ENCODE measurements around the gene TMEM178B.

The TMEM178B gene

GRCh38 chr7:141142058-141142457 is 68.2 kb downstream of the TMEM178B start:
- Histone ChIP-seq H2AFZ (ENCODE audit: low read depth) (no peak overlapping the region), H4K20me1 (ENCODE audit: insufficient read depth) (no peaks in the 10 kb centered on the region), H3K4me1 (ENCODE audit: low read depth, poor library complexity, severe bottlenecking) (no peaks in the 10 kb centered on the region), H3K79me2 (ENCODE audit: insufficient read depth, low read depth) (no peaks in the 10 kb centered on the region), H3K4me2 (no peak overlapping the region), H3K27me3 (ENCODE audit: insufficient read depth, low read depth) (no peaks in the 10 kb centered on the region), H3K4me3 (IDR thresholded peaks at IDR 0.05; ENCODE audit: insufficient read depth, low read depth, low read length) (no peak overlapping the region), H3K27ac (no peak overlapping the region), H3K9ac (no peak overlapping the region), H3K36me3 (ENCODE audit: insufficient read depth) (no peaks in the 10 kb centered on the region)
- no peak for TF ChIP-seq CTCF (conservative IDR thresholded peaks at IDR 0.05; ENCODE audit: low read depth, low read length)

DNA sequence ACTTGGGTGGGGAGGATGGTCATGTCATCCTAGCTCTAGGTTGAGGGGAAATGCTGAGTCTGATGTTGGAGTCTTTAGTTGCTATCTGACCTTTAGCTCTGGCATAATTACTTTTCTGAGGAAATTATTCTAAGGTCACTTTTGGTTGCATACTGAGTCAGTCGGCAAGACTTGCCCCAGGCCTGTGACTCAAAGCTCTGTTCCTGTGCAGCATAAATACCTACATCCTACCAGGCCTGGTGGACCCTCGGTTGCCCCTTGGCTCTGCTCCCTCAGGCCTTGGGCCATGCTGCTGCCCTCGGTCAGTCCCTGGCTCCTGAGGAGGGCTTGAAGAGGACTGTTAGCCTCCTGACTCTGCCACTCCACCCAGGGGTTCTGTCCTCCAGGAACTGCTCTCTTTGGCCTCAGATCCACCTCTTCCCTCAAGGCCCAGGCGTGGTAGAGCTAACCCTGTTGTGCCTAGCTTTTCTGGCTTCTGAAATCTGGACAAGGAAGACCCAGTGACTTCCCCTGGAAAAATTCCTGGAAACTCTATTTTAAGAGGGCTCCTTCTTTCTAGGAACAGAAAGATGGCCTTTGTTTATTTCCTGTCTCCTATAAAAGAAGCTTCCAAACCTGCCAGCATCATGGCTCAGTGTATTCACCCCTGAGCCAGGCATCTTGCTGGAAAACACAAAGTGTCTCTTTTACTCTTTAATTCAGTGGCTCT is 71.2 kb downstream of the TMEM178B start:
- Histone ChIP-seq H3K4me3 (IDR thresholded peaks at IDR 0.05; ENCODE audit: insufficient read depth, low read depth, low read length) (no peak overlapping the region), H3K4me1 (ENCODE audit: low read depth, poor library complexity, severe bottlenecking) (no peaks in the 10 kb centered on the region), H3K27me3 (ENCODE audit: insufficient read depth, low read depth) (no peaks in the 10 kb centered on the region), H3K9ac (no peak overlapping the region), H3K27ac (no peak overlapping the region), H3K36me3 (ENCODE audit: insufficient read depth) (no peaks in the 10 kb centered on the region), H2AFZ (ENCODE audit: low read depth) (no peak overlapping the region), H3K79me2 (ENCODE audit: insufficient read depth, low read depth) (no peaks in the 10 kb centered on the region), H3K4me2 (no peak overlapping the region), H4K20me1 (ENCODE audit: insufficient read depth) (no peaks in the 10 kb centered on the region)
- TF ChIP-seq CTCF (conservative IDR thresholded peaks at IDR 0.05; ENCODE audit: low read depth, low read length) = no peak

GRCh38 chr7:141145630-141145982 is 71.7 kb downstream of the TMEM178B start:
- Histone ChIP-seq H3K9ac (no peak overlapping the region), H3K79me2 (ENCODE audit: insufficient read depth, low read depth) (no peaks in the 10 kb centered on the region), H3K4me3 (IDR thresholded peaks at IDR 0.05; ENCODE audit: insufficient read depth, low read depth, low read length) (no peak overlapping the region), H3K36me3 (ENCODE audit: insufficient read depth) (no peaks in the 10 kb centered on the region), H3K4me1 (ENCODE audit: low read depth, poor library complexity, severe bottlenecking) (no peaks in the 10 kb centered on the region), H3K4me2 (no peak overlapping the region), H3K27me3 (ENCODE audit: insufficient read depth, low read depth) (no peaks in the 10 kb centered on the region), H2AFZ (ENCODE audit: low read depth) (no peak overlapping the region), H3K27ac (no peak overlapping the region), H4K20me1 (ENCODE audit: insufficient read depth) (no peaks in the 10 kb centered on the region)
- no peak for TF ChIP-seq CTCF (conservative IDR thresholded peaks at IDR 0.05; ENCODE audit: low read depth, low read length)

DNA sequence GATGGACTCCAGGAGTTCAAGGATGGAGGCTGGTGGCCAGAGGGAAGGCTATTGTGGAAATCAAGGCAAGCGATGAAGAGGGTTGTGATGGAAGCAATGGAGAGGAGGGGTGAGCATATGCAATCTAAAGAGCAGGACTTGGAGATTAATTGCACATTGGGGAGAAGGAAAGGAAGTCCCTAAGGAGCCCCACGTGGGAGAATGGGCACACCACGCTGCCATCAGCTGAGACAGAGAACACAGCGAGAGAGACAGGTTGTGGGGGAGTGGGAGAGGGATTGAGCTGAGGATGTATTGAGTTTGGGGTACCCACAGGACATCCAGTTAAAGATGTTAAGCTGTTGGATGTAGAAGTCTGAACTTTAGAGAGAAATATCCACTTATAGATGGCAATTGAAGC is 73.6 kb downstream of the TMEM178B start:
- Histone ChIP-seq H3K27ac (no peak overlapping the region), H3K79me2 (ENCODE audit: insufficient read depth, low read depth) (no peaks in the 10 kb centered on the region)
- no peak for TF ChIP-seq CTCF (conservative IDR thresholded peaks at IDR 0.05; ENCODE audit: low read depth, low read length)

More for the DNA sequence above, 73.6 kb downstream of the TMEM178B start:
- Histone ChIP-seq H3K27me3 (ENCODE audit: insufficient read depth, low read depth) (no peaks in the 10 kb centered on the region), H3K4me3 (IDR thresholded peaks at IDR 0.05; ENCODE audit: insufficient read depth, low read depth, low read length) (no peak overlapping the region), H3K9ac (no peak overlapping the region), H3K36me3 (ENCODE audit: insufficient read depth) (no peaks in the 10 kb centered on the region), H3K4me1 (ENCODE audit: low read depth, poor library complexity, severe bottlenecking) (no peaks in the 10 kb centered on the region), H4K20me1 (ENCODE audit: insufficient read depth) (no peaks in the 10 kb centered on the region), H3K4me2 (no peak overlapping the region), H2AFZ (ENCODE audit: low read depth) (no peak overlapping the region)
